ENCODE results near the gene SEZ6.

SEZ6 gene

GRCh38 chr17:28988475-28988874, 17.4 kb downstream of the SEZ6 start:
- TF ChIP-seq POLR2A (IDR thresholded peaks at IDR 0.05; ENCODE audit: low read length): no peak

GRCh38 chr17:28986714-28987655, 18.8 kb downstream of the SEZ6 start:
- DNase-seq: no peak
- TF ChIP-seq GATA1 (IDR thresholded peaks at IDR 0.05; ENCODE audit: low read depth, low read length) (no peak), POLR2A (IDR thresholded peaks at IDR 0.05; ENCODE audit: low read length) (no peak)

More at GRCh38 chr17:28988475-28988874, 17.4 kb downstream of the SEZ6 start:
- no peak for DNase-seq

- TF ChIP-seq POLR2A (IDR thresholded peaks at IDR 0.05; ENCODE audit: low read length) (no peak), GATA1 (IDR thresholded peaks at IDR 0.05; ENCODE audit: low read depth, low read length) (no peak)
- DNase-seq: no peak
These were observed 19.7 kb downstream of the SEZ6 start for GRCh38 chr17:28985950-28986713.

- no peak for DNase-seq
- TF ChIP-seq POLR2A (IDR thresholded peaks at IDR 0.05; ENCODE audit: low read length) (no peak), GATA1 (IDR thresholded peaks at IDR 0.05; ENCODE audit: low read depth, low read length) (no peak)
These were observed 22.3 kb downstream of the SEZ6 start for GRCh38 chr17:28983286-28984230.

- no peak for DNase-seq
- TF ChIP-seq GATA1 (IDR thresholded peaks at IDR 0.05; ENCODE audit: low read depth, low read length): no peak
- TF ChIP-seq POLR2A (IDR thresholded peaks at IDR 0.05; ENCODE audit: low read length): no peak
These were observed 23.6 kb downstream of the SEZ6 start for GRCh38 chr17:28982131-28982793.

- TF ChIP-seq POLR2A (IDR thresholded peaks at IDR 0.05; ENCODE audit: low read length): no peak
- TF ChIP-seq GATA1 (IDR thresholded peaks at IDR 0.05; ENCODE audit: low read depth, low read length): no peak
- no peak for DNase-seq
These were observed 27.4 kb downstream of the SEZ6 start for GRCh38 chr17:28978356-28978964.

- TF ChIP-seq GATA1 (IDR thresholded peaks at IDR 0.05; ENCODE audit: low read depth, low read length): no peak
- no peak for TF ChIP-seq POLR2A (IDR thresholded peaks at IDR 0.05; ENCODE audit: low read length)
- DNase-seq: no peak
These were observed 28.0 kb downstream of the SEZ6 start for GRCh38 chr17:28977659-28978355.

GRCh38 chr17:28975646-28976045, 30.2 kb downstream of the SEZ6 start:
- TF ChIP-seq GATA1 (IDR thresholded peaks at IDR 0.05; ENCODE audit: low read depth, low read length) (no peak), POLR2A (IDR thresholded peaks at IDR 0.05; ENCODE audit: low read length) (no peak)
- no peak for DNase-seq

GRCh38 chr17:28975031-28975430, 30.8 kb downstream of the SEZ6 start:
- no peak for DNase-seq
- TF ChIP-seq GATA1 (IDR thresholded peaks at IDR 0.05; ENCODE audit: low read depth, low read length) (no peak), POLR2A (IDR thresholded peaks at IDR 0.05; ENCODE audit: low read length) (no peak)

GRCh38 chr17:28974451-28974850, 31.4 kb downstream of the SEZ6 start:
- TF ChIP-seq POLR2A (IDR thresholded peaks at IDR 0.05; ENCODE audit: low read length) (no peak), GATA1 (IDR thresholded peaks at IDR 0.05; ENCODE audit: low read depth, low read length) (no peak)
- DNase-seq: peak in 1 of 2 experiments; percentile 16

GRCh38 chr17:28973425-28973824, 32.4 kb downstream of the SEZ6 start:
- no peak for DNase-seq

GRCh38 chr17:28972437-28972836, 33.4 kb downstream of the SEZ6 start:
- DNase-seq: no peak
- TF ChIP-seq GATA1 (IDR thresholded peaks at IDR 0.05; ENCODE audit: low read depth, low read length) (no peak), POLR2A (IDR thresholded peaks at IDR 0.05; ENCODE audit: low read length) (no peak)

More at GRCh38 chr17:28973425-28973824, 32.4 kb downstream of the SEZ6 start:
- TF ChIP-seq GATA1 (IDR thresholded peaks at IDR 0.05; ENCODE audit: low read depth, low read length) (no peak), POLR2A (IDR thresholded peaks at IDR 0.05; ENCODE audit: low read length) (no peak)

Data from erythroblast (primary cell).